SH-SY5Y (cell line): ENCODE measurements around the gene HNRNPUL1.

Experiments used
- GATA2 ChIP-seq: IDR thresholded peaks from 2 replicates; pipeline ENCODE4 v1.6.1; 2011; ENCODE audit warnings: mild to moderate bottlenecking, low read depth, low read length
- GATA3 ChIP-seq: IDR thresholded peaks from 2 replicates; pipeline ENCODE4 v1.6.1; 2011; ENCODE audit warnings: low read depth, mild to moderate bottlenecking, low read length, moderate library complexity

The HNRNPUL1 gene

DNA sequence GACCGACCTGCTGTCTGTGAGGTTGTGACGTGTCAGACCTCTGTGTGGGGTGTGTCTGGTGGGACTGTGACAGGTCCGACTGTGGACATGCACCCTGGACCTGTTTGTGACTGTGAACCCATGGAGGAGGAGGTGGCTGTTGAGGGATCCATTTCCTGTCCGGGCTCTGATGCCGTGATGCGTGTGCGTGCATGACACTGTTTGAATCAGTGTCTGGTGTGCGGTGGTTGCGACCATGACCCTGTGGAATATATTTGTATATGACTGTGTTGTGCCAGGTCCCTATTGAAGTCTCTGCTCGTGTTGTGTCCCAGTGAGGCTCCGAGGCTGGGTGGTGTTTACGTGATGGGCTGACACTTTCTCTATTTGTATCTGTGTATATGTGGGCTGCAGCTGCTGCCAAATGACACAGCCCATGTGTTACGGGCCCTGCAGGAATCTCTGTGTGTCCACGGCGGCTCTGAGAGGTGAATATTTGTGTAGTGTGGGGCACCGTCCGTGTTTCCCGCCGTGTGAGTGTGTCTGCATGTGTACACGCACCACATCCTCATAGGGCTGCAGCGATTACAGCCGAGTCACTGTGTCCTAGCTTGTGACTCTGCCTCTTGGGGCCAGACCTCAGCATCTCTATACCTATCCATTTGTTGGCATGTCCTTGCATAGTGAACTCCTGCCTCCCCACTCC, 64.1 kb downstream of the HNRNPUL1 start:
- TF ChIP-seq GATA2 (no peak), GATA3 (no peak)

DNA sequence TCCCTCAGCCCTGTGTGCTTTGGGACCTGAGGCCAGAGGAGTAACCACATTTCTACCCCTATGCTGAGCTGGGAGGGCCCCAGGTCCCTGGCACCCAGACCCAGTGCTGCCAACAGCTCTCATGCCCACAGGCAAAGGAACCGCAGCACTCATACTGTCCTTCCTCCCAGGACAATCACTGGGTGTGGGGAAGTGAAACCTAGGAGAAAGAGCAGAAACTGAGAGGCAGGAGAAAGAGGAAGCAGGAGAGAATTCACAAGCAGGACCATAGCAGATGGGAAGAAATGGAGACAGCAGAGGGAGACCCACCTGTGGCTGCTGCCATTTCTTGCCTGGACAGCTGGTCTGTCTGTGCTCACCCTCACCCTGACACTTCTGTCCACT, 64.7 kb downstream of the HNRNPUL1 start:
- TF ChIP-seq GATA3 (no peak), GATA2 (no peak)

DNA sequence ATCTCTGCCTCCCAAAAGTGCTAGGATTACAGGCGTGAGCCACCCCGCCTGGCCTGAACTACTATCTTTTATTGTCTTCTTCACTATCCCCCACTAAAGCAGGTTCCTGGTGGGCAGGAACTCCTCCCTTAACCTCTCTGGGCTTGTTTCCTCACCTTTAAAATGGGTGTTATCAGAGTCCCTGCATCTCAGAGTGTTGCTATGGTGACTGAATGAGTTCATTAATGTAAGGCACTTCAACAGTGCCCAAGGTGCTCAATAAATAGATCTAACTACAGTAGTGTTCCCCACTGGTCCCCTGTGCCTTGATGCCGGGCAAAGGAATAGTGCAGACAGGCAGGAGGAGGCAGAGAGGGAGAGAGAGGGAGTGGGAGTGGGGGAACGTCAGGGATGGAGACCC, 66.3 kb downstream of the HNRNPUL1 start:
- TF ChIP-seq GATA3: no peak
- TF ChIP-seq GATA2: no peak

DNA sequence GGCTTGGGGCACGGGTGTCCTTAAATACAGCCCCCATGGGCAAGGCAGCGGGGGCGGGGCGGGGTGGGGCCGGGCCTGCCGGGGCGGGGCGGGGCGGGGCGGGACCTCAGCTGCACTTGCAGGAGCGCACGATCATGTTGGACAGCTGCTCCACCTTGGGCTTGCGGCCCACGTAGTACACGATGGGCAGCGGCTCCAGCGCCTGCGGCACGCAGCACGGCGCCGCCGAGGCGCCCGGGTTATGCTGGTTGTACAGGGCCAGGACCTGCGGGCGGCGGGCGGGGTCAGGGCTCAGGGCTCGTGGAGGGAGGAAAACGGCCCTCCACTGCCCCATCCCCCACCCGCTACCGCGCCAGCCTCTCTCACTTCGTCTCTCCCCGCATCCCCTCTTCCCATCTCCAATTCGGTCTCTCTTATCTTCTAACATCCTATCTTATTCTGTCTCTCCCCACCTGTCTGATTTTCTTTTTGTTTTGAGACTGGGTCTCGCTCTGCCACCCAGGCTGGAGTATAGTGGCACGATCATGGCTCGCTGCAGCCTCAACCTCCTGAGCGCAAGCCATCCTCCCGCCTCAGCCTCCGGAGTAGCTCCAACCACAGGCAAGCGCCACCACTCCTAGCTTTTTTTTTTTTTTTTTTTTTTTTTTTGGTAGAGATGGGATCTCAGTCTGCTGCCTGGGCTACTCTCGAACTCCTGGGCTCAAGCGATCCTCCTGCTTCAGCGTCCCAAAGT, 66.9 kb downstream of the HNRNPUL1 start:
- no peak for TF ChIP-seq GATA3
- no peak; the same call in 1 of the 2 replicates for TF ChIP-seq GATA2

DNA sequence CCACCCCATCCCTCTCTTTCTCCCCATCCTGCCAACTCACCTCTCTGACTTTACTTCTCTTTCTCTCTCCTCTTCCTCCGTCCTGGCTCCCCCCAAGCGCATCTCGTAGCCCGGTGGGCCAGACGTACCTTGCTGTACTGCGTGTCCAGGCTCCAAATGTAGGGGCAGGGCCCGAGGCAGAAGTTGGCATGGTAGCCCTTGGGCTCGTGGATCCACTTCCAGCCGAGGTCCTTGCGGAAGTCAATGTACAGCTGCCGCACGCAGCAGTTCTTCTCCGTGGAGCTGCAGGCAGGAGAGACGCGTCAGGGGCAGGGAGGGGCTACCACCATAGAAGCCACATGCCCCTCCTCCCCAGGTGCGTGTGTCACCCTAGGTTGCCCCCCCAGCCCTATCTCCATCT, 67.8 kb downstream of the HNRNPUL1 start:
- TF ChIP-seq GATA3: no peak
- no peak for TF ChIP-seq GATA2

DNA sequence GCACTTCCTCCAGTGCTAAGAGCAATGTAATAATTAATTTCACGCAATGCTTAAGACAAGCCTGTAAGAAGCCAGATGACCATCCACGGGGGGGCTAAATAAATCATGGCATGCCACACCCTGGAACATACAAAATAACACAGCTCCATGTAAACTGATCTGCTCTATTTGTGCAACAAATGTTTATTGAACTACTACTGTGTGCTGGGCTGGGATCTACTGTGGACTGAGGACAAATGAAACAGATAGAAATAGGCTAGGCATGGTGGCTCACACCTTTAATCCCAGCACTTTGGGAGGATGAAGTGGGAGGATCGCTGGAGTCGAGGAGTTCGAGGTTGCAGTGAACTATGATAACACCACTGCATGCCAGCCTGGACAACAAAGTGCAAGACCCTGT, 68.3 kb downstream of the HNRNPUL1 start:
- TF ChIP-seq GATA2 (no peak), GATA3 (no peak)

DNA sequence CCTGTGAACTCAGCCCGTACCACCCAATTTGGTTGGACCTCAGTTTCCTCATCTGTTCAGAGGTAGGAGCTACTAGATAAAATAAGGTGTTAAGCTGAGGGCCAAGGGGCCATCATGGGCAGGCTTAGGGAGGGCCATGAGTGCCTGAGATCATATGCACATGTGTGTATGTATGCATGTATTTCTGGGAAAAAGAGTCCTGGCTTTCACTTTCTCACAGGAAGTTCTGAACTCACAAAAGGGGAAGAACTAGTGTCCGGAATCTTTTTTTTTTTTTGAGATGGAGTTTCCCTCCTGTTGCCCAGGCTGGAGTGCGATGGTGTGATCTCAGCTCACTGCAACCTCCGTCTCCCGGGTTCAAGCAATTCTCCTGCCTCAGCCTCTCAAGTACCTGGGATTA, 70.6 kb downstream of the HNRNPUL1 start:
- no peak for TF ChIP-seq GATA3
- no peak for TF ChIP-seq GATA2

DNA sequence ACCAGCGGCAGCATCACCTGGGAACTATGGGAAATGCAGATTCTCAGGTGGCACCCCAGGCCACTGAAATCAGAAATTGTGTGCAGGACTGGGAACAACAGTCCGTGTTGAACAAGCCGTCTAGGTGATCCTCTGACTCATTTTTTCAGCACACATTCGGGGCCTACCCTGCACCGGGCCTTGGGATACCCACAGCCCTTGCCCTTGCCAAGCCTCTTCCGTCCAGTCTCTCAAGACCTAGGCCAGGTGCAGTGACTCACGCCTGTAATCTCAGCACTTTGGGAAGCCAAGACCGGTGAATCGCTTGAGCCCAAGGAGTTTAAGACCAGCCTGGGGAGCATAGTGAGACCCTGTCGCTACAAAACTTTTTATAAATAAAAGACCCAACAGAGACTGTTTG, 71.3 kb downstream of the HNRNPUL1 start:
- no peak for TF ChIP-seq GATA3
- TF ChIP-seq GATA2: no peak

DNA sequence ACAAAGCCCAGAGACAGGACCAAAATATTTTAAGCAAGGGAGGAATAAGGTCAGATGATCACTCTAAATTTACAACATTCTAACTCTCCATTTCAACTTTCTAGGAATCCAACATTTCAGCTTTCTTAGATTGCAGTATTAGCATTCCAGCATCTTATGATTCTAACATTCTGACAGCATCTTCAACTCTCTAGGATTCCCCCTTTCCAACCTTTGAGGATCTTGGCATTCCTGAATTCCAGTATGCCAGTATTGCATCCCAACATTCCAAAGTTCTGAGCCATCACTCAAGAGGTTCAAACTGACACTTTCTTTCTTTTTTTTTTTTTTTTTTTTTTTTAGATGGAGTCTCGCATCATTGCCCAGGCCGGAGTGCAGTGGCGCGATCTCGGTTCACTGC, 75.8 kb downstream of the HNRNPUL1 start:
- no peak for TF ChIP-seq GATA2
- no peak for TF ChIP-seq GATA3

DNA sequence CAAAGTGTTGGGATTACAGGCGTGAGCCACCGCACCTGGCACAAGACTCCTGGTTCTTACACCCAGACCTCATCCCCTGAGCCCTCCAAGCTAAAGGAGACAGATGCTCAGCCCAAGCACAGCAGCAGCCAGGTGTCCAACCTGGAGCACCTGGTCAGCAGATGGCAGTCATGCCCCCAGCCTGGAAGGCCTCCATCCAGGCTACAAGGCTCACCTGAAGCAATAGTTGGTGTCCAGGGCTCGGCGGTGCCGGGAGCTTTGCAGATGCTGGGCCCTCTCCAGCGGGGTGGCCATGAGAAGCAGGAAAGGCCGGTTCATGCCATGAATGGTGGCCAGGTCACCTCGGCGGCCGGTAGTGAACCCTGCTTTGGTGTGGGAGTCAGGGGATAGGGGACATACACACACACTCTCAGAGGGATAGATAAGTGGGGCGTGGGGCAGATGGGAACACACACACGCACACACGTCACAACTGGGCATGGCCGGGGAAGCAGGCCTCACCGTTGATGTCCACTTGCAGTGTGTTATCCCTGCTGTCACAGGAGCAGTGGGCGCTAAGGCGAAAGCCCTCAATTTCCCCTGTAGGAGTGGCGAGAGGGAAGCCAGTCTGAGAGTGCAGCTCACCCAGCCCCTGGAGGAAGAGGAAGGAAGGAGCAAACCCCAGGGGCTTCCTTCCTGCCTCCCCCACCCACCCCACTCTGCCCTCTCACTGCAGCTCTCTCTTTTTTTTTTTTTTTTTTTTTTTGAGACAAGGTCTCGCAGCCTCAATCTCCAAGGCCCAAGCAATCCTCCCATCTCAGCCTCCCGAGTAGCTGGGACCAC, 77.7 kb downstream of the HNRNPUL1 start:
- TF ChIP-seq GATA3 (no peak), GATA2 (no peak)

DNA sequence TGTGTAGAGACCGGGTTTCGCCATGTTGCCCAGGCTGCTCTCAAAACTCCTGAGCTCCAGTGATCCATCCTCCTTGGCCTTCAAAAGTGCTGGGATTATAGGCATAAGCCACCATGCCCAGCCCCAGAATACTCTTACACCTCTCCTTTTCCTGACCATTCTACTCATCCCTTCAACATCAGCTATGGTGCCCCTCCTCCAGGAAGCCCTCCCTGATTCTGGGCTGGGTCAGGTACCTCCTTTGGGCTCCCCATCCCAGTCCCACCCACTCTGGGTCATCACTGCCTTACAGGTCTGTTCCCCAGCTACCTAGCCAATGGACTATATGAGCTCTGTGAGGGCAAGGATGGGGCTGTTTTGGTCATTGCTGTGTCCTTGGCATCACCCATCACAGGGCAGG, 80.0 kb downstream of the HNRNPUL1 start:
- TF ChIP-seq GATA3 (no peak), GATA2 (no peak)

DNA sequence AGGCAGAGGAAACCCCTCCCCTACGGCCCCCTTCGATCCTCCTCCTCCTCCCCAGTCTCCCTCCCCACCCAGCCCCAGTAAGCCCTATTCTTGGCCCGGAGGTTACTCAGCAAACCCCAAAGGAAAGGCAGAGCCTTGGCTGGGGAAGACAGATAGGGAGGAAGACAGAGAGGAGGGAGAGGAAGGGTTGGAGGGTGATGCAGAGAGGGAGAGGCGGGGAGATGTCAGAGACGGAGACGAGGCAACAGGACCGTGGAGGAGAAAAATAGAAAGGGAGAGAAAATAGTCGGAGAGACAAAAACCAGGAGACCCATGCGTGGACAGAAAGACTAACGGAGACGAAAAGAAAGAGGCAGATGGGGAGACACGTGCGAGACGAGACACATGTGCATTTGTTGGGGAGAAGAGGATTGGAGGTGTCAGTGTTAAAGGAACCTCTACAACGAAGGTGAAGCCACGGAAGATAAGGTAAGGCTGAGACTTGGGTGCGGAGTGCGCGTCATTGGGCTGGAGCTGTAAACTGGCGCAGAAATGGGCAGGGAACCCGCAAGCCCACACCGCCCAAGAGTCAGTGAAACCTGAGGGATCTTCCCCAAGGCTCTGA, 86.7 kb downstream of the HNRNPUL1 start:
- no peak for TF ChIP-seq GATA3
- TF ChIP-seq GATA2: no peak

DNA sequence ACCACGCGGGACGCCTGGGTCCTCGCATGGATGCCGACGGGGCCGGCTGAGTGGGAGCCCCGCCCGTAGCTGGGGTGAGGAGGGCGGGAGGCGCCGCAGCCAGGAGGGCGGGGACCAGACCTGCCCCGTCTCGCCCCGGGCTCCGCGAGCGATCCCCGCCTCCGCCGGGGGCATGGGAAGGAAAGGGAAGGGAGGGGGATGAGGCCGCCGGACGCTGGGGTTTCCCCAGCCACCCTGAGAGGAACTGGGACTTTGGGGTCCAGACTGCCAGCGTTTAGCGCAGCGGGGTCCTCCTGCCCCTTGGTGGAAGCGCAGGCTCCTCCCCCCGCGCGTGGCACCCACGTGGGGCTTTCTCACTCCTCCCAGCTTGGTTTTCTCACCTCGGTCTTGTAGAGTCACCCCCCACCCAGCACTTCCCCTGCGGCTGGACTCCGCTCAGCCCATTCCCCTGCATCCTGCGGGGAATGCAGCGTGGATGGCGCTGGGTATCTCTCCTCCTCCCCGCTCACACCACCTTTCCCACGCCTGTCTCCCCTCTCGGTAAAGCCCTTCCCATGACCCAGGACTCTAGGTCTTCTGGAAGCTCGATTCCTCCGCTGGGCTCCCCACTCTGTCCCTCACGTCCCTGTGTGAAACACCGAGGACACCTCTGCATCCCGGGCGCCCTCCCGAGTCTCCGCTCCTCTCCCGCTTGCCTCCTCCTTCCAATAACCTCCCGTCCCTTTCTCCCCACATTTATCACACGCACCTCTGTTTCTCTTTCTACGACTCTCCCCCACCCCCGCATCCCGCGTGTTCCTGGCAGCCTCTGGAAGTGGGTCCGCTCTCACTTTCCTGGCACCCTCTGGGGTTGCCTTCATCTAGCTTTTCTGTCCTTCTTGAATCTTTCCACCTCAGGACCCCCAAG, 87.4 kb downstream of the HNRNPUL1 start:
- TF ChIP-seq GATA3: no peak
- TF ChIP-seq GATA2: no peak

DNA sequence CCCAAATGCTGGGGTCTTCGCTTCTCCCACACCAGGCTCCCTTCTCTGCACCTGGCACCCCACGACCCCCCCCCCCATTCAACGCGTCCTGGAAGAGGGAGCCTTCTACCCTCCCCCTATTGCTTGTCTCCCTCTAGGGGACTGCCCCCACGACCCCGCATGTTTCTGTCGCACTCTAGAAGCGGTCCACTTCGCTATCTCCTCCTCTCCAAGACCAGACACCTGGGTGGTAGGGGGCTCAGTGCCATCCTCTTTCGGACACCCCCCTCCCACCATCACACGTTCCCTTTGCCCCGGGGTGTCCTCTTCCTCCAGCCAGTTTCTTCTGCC, 88.1 kb downstream of the HNRNPUL1 start:
- TF ChIP-seq GATA2 (no peak), GATA3 (no peak)
